ENCODE data around the gene NATD1.

Gene NATD1

GRCh38 chr17:21289175-21289901 lies 36.1 kb upstream of the NATD1 start:
- Histone ChIP-seq H3K4me1 (ENCODE audit: control insufficient read depth in 5 of 5, insufficient read depth in 5 of 5, low read length in 5 of 5) (peaks cover 23 to 56% (median 53%) of the 10 kb centered on the region in 5 donors), H3K9ac (ENCODE audit: low read length in 5 of 5) (peak overlapping the region; percentile 33 to 95 (median 78)), H3K27ac (ENCODE audit: low read depth, low read length) (peak overlapping the region; percentile 100), H3K9me3 (ENCODE audit: control insufficient read depth in 5 of 5, low read length in 5 of 5) (no peaks in the 10 kb centered on the region), H3K36me3 (ENCODE audit: control insufficient read depth in 5 of 5, insufficient read depth in 5 of 5, low read length in 5 of 5) (peaks cover 0 to 24% (median 15%) of the 10 kb centered on the region in 5 donors), H3K27me3 (ENCODE audit: control insufficient read depth in 5 of 5, insufficient read depth in 4 of 5, low read length in 5 of 5) (no peaks in the 10 kb centered on the region), H3K4me3 (ENCODE audit: low read depth in 1 of 5, low read length in 5 of 5) (peak overlapping the region in 1 of 5 donors; percentile 5)

DNA sequence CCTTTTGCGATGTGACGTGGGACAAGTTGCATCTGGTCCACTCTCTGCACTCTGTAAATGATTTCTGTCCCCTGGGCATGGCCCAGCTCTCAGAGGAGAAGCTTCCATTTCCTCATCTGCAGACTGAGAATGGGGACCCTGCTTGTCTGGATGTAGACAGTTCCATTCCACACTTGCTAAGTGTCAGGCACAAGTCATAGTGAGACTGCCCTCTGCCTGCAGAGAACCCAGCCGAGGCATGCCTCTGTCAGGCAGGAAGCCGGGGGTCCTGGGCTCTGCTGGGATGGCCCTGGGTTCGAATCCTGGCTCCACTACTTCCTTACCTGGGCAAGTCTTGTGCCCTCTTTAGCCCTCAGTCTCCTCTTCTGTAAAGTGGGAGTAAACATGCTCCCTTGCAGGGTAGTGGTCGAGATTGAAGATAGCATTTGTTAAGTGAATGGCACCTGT lies 35.4 kb upstream of the NATD1 start:
- peak overlapping the region; percentile 78 to 96 (median 89) for H3K9ac ChIP-seq (ENCODE audit: low read length in 5 of 5)
- peak overlapping the region; percentile 51 to 96 (median 59) for H3K4me3 ChIP-seq (ENCODE audit: low read depth in 1 of 5, low read length in 5 of 5)
- H3K9me3 ChIP-seq (ENCODE audit: control insufficient read depth in 5 of 5, low read length in 5 of 5), result no peaks in the 10 kb centered on the region
- peak overlapping the region; percentile 100 for H3K27ac ChIP-seq (ENCODE audit: low read depth, low read length)
- peaks cover 0 to 22% (median 13%) of the 10 kb centered on the region in 5 donors for H3K36me3 ChIP-seq (ENCODE audit: control insufficient read depth in 5 of 5, insufficient read depth in 5 of 5, low read length in 5 of 5)
- peaks cover 23 to 62% (median 59%) of the 10 kb centered on the region in 5 donors for H3K4me1 ChIP-seq (ENCODE audit: control insufficient read depth in 5 of 5, insufficient read depth in 5 of 5, low read length in 5 of 5)
- H3K27me3 ChIP-seq (ENCODE audit: control insufficient read depth in 5 of 5, insufficient read depth in 4 of 5, low read length in 5 of 5), result no peaks in the 10 kb centered on the region

DNA sequence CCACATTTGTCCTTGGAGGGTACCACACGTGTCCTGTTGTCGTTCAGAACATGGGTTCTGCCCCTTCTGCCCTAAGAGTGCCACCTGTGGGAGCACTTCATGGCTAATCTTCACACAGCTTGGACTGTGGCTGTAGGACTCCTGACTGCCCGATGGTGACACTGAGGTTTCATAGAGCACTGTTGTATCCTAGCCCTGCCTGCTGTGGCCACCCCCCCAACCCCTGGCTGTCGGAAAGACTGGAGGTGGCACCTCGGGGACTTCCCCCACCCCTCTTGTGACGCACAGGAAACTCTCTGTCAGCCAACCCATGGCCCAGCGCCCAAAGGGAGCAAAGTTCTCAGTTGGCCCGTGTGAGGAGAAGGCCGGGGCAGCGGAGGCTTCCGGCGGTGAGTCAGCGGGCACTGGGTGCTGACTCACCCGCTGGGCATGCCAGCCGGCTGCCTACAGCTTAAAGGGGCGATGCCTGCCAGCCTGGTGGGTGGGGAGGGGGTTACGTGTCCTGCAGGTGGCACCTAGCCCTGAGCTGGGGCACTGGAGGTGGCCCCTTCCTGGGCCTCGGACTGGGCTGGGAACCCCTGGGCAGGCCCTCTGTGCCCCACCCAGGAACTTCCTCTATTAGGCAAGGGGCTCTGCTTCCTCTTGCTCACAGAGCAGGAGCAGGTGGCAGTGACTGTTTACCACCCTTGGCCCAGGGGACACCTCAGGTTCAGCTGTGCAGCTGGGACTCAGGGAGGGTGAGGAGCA lies 34.7 kb upstream of the NATD1 start:
- H3K27me3 ChIP-seq (ENCODE audit: control insufficient read depth in 5 of 5, insufficient read depth in 4 of 5, low read length in 5 of 5), result no peaks in the 10 kb centered on the region
- H3K27ac ChIP-seq (ENCODE audit: low read depth, low read length), result peak overlapping the region; percentile 100
- H3K36me3 ChIP-seq (ENCODE audit: control insufficient read depth in 5 of 5, insufficient read depth in 5 of 5, low read length in 5 of 5), result peaks cover 0 to 14% (median 9%) of the 10 kb centered on the region in 5 donors
- peak overlapping the region; percentile 89 to 99 (median 95) for H3K9ac ChIP-seq (ENCODE audit: low read length in 5 of 5)
- H3K4me3 ChIP-seq (ENCODE audit: low read depth in 1 of 5, low read length in 5 of 5), result peak overlapping the region; percentile 94 to 99 (median 96)
- H3K9me3 ChIP-seq (ENCODE audit: control insufficient read depth in 5 of 5, low read length in 5 of 5), result no peaks in the 10 kb centered on the region
- peaks cover 23 to 66% (median 62%) of the 10 kb centered on the region in 5 donors for H3K4me1 ChIP-seq (ENCODE audit: control insufficient read depth in 5 of 5, insufficient read depth in 5 of 5, low read length in 5 of 5)

GRCh38 chr17:21286909-21287702 lies 33.9 kb upstream of the NATD1 start:
- Histone ChIP-seq H3K4me3 (ENCODE audit: low read depth in 1 of 5, low read length in 5 of 5) (peak overlapping the region; percentile 94 to 99 (median 96)), H3K4me1 (ENCODE audit: control insufficient read depth in 5 of 5, insufficient read depth in 5 of 5, low read length in 5 of 5) (peaks cover 21 to 66% (median 62%) of the 10 kb centered on the region in 5 donors)

DNA sequence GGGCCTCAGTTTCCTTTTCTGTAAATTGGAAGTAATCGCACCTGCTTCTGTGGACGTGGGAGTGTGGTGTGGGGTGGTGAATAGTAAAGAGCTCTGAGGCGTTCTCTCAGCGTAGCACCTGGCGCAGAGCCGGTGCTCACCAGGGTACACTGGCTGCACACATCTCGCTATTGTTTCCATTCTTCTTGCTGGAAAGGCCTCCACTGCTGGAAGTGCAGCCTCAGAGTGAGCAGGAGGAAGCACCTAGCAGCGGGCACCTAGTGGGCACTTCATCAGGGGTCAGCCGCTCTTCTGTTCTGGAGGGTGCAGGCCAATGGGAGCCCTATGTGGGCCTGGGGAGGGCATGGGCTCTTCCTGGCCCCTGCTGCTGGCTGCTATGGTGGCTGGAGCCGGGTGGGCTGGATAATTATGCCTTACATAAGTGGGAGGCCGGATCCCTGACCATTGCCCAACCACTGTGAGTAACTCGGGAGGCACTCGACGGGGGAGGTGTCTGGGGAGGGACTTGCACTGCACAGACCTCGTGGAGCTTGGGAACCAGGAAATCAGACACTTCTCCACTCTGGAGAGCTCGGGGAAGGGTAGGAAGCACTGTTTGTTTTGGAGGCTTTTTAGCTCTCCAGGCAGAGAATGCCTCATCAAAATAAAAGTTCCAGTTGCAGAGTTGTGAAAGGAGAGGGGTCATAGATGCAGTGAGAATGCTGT lies 33.0 kb upstream of the NATD1 start:
- H3K36me3 ChIP-seq (ENCODE audit: control insufficient read depth in 5 of 5, insufficient read depth in 5 of 5, low read length in 5 of 5), result peaks cover 0 to 1% (median under 1%) of the 10 kb centered on the region in 5 donors
- H3K27me3 ChIP-seq (ENCODE audit: control insufficient read depth in 5 of 5, insufficient read depth in 4 of 5, low read length in 5 of 5), result no peaks in the 10 kb centered on the region
- no peaks in the 10 kb centered on the region for H3K9me3 ChIP-seq (ENCODE audit: control insufficient read depth in 5 of 5, low read length in 5 of 5)
- H3K4me1 ChIP-seq (ENCODE audit: control insufficient read depth in 5 of 5, insufficient read depth in 5 of 5, low read length in 5 of 5), result peaks cover 21 to 66% (median 62%) of the 10 kb centered on the region in 5 donors
- peak overlapping the region; percentile 100 for H3K27ac ChIP-seq (ENCODE audit: low read depth, low read length)
- peak overlapping the region; percentile 94 to 99 (median 96) for H3K4me3 ChIP-seq (ENCODE audit: low read depth in 1 of 5, low read length in 5 of 5)
- H3K9ac ChIP-seq (ENCODE audit: low read length in 5 of 5), result peak overlapping the region; percentile 87 to 99 (median 95)

More at GRCh38 chr17:21286909-21287702, 33.9 kb upstream of the NATD1 start:
- Histone ChIP-seq H3K9ac (ENCODE audit: low read length in 5 of 5) (peak overlapping the region; percentile 87 to 99 (median 95)), H3K27me3 (ENCODE audit: control insufficient read depth in 5 of 5, insufficient read depth in 4 of 5, low read length in 5 of 5) (no peaks in the 10 kb centered on the region), H3K9me3 (ENCODE audit: control insufficient read depth in 5 of 5, low read length in 5 of 5) (no peaks in the 10 kb centered on the region), H3K36me3 (ENCODE audit: control insufficient read depth in 5 of 5, insufficient read depth in 5 of 5, low read length in 5 of 5) (peaks cover 0 to 9% (median 7%) of the 10 kb centered on the region in 5 donors), H3K27ac (ENCODE audit: low read depth, low read length) (peak overlapping the region; percentile 100)

DNA sequence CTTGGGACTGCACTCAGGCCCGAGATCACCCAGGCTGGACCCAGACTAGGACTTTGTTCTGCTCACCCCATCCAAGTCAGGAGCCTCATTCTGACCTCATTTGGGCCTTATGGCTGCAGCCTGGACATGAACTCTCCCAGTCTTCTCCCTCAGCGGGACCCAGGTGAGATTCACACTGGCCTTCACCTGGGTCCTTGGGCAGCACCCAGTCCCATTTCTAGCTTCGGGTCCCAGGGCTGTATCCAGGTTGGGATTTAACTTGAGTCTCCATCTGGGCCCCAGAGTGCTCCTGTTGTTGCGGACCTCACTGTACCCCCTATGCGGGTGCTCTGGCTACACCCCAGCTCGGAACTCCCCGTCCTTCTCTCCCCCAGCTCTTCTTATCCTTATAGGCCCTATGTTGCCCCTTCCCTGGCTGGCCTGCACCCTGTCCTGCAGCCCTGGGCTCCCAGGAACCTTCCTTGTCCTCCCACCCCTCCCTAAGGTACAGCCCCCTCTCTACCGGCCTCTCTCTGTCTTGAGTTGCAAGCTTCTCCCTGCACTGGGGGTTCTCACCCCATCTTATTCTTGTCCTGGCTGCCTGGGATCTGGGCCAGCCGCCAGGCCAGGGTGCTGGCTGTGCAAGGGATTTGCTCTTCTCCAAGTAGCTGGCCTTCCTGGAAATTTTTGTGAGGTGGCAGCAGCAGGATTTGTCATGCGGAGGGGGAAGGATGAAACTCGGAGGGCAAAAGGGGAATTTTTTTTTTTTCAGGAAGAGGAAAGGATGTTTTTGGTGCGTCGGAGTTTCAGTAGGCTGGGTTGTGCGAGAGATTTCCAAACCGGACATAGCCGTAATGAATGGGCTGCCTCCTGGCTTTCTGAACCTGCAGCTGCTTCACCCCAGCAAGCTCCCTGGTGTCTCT lies 32.2 kb upstream of the NATD1 start:
- peaks cover 21 to 63% (median 62%) of the 10 kb centered on the region in 5 donors for H3K4me1 ChIP-seq (ENCODE audit: control insufficient read depth in 5 of 5, insufficient read depth in 5 of 5, low read length in 5 of 5)

GRCh38 chr17:21284319-21285163 lies 31.3 kb upstream of the NATD1 start, which contains the start of gene MAP2K3:
MAP2K3 (plus strand) TSS chr17:21284711; CDS start chr17:21284921, 210 bp downstream.
- no peaks in the 10 kb centered on the region for H3K27me3 ChIP-seq (ENCODE audit: control insufficient read depth in 5 of 5, insufficient read depth in 4 of 5, low read length in 5 of 5)
- H3K9ac ChIP-seq (ENCODE audit: low read length in 5 of 5), result peak within 1 kb of the TSS; percentile 87 to 99 (median 95)
- peak within 1 kb of the TSS; percentile 100 for H3K27ac ChIP-seq (ENCODE audit: low read depth, low read length)
- H3K4me3 ChIP-seq (ENCODE audit: low read depth in 1 of 5, low read length in 5 of 5), result peak within 1 kb of the TSS; percentile 94 to 99 (median 96)
- no peaks in the 10 kb centered on the region for H3K9me3 ChIP-seq (ENCODE audit: control insufficient read depth in 5 of 5, low read length in 5 of 5)
- H3K36me3 ChIP-seq (ENCODE audit: control insufficient read depth in 5 of 5, insufficient read depth in 5 of 5, low read length in 5 of 5), result no peaks in the 10 kb centered on the region
- peaks cover 26 to 61% (median 58%) of the 10 kb centered on the region in 5 donors for H3K4me1 ChIP-seq (ENCODE audit: control insufficient read depth in 5 of 5, insufficient read depth in 5 of 5, low read length in 5 of 5)

More for the DNA sequence above, 32.2 kb upstream of the NATD1 start:
- Histone ChIP-seq H3K4me3 (ENCODE audit: low read depth in 1 of 5, low read length in 5 of 5) (peak overlapping the region; percentile 94 to 99 (median 96)), H3K9ac (ENCODE audit: low read length in 5 of 5) (peak overlapping the region; percentile 87 to 99 (median 95)), H3K36me3 (ENCODE audit: control insufficient read depth in 5 of 5, insufficient read depth in 5 of 5, low read length in 5 of 5) (no peaks in the 10 kb centered on the region), H3K27ac (ENCODE audit: low read depth, low read length) (peak overlapping the region; percentile 100), H3K9me3 (ENCODE audit: control insufficient read depth in 5 of 5, low read length in 5 of 5) (no peaks in the 10 kb centered on the region), H3K27me3 (ENCODE audit: control insufficient read depth in 5 of 5, insufficient read depth in 4 of 5, low read length in 5 of 5) (no peaks in the 10 kb centered on the region)

All from subcutaneous abdominal adipose tissue (tissue), 5 donors.